BJ (cell line): ENCODE results near the gene KCNK1. TPM values are rescaled to one million over a fixed set of nuclear protein-coding genes. Genes with fewer than 3 reads are reported as not detected.

Experiments used
- CTCF ChIA-PET: fragments of 350-600 bp; formaldehyde crosslinking; extraction: SDS; loops from one replicate; lab custom pipeline; 2021; ENCODE audit warnings: antibody characterized with exemption, inconsistent platforms; lab: Yijun Ruan, JAX
- POLR2A ChIA-PET: fragments of 300-600 bp; sonication (Branson Sonifier 250); formaldehyde crosslinking; extraction: SDS; loops from one replicate; lab custom pipeline; 2021; ENCODE audit warnings: antibody characterized with exemption; lab: Charles Lee
- DNase-seq: peaks from one replicate; pipeline ENCODE4 v3.0.0-alpha.2; 2011; ENCODE audit warnings: low read depth
- H3K27me3 ChIP-seq: 2 replicates; pipeline ENCODE4 v1.6.0; 2011; ENCODE audit warnings: low read length; ENCODE audit not compliant: control insufficient read depth, insufficient read depth
- H3K36me3 ChIP-seq: 2 replicates; pipeline ENCODE4 v1.5.1; 2011; ENCODE audit warnings: low read length; ENCODE audit not compliant: control insufficient read depth, insufficient read depth
- H3K4me3 ChIP-seq: 2 replicates; pipeline ENCODE4 v1.5.1; 2011; ENCODE audit warnings: low read depth, mild to moderate bottlenecking, control low read depth, low read length
- CTCF ChIP-seq: IDR thresholded peaks from 2 replicates; pipeline ENCODE4 v1.5.1; 2011; ENCODE audit warnings: low read depth, mild to moderate bottlenecking, control low read depth, inconsistent platforms, low read length, moderate library complexity; ENCODE audit not compliant: insufficient read depth
- polyA plus RNA-seq: library from polyadenylated mRNA; depleted of rRNA; stranded (reverse); fragments of >200 nt; gene quantifications from 2 replicates; pipeline ENCODE4 v1.2.3, GENCODE V29; 2011

KCNK1 gene
- polyA plus RNA-seq, 1 experiment, result 3.0 TPM

GRCh38 chr1:233652526-233652925, 38.6 kb downstream of the KCNK1 start:
- no peaks in the 10 kb centered on the region for H3K27me3 ChIP-seq
- no peaks in the 10 kb centered on the region for H3K36me3 ChIP-seq
- POLR2A ChIA-PET, result no interaction called here
- CTCF ChIA-PET, result interaction anchor here (0.6 kb wide), 1 partner anchor 11 kb away, joined by 3 read pairs; no protein-coding TSS in a partner anchor
- no peak for DNase-seq
- no peak overlapping the region for H3K4me3 ChIP-seq
- TF ChIP-seq CTCF, result no peak

- no peak for DNase-seq
- CTCF ChIA-PET, result no interaction called here
- Histone ChIP-seq H3K27me3 (no peaks in the 10 kb centered on the region), H3K4me3 (no peak overlapping the region), H3K36me3 (no peaks in the 10 kb centered on the region)
- no peak for TF ChIP-seq CTCF
- POLR2A ChIA-PET, result no interaction called here
These were observed 40.9 kb downstream of the KCNK1 start for GRCh38 chr1:233654658-233655280.

DNA sequence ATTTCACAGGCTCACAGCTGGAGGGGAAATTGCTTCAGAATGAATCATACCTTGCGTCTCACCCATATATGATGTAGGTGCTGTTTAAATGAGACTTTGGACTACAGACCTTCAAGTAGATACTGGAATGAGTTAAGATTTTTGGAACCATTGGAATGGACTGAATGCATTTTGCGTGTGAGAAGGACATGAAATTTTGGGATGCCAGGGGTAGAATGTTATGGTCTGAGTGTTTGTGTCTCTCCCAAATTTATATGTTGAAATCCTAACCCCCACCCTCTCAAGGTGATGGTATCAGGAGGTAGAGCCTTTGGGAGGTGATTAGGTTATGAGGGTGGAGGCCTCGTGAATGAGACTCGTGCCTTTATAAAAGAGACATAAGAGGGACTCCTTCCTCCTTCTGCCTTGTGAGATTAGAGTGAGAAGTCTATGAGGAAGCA, 41.4 kb downstream of the KCNK1 start:
- Histone ChIP-seq H3K36me3 (no peaks in the 10 kb centered on the region), H3K4me3 (no peak overlapping the region), H3K27me3 (no peaks in the 10 kb centered on the region)
- POLR2A ChIA-PET, result no interaction called here
- no peak for TF ChIP-seq CTCF
- DNase-seq, result no peak
- CTCF ChIA-PET, result no interaction called here

- ChIA-PET CTCF (no interaction called here), POLR2A (no interaction called here)
- no peak overlapping the region for H3K4me3 ChIP-seq
- no peak for DNase-seq
- no peaks in the 10 kb centered on the region for H3K27me3 ChIP-seq
- no peaks in the 10 kb centered on the region for H3K36me3 ChIP-seq
- no peak for TF ChIP-seq CTCF
These were observed 42.2 kb downstream of the KCNK1 start for GRCh38 chr1:233656032-233656635.

DNA sequence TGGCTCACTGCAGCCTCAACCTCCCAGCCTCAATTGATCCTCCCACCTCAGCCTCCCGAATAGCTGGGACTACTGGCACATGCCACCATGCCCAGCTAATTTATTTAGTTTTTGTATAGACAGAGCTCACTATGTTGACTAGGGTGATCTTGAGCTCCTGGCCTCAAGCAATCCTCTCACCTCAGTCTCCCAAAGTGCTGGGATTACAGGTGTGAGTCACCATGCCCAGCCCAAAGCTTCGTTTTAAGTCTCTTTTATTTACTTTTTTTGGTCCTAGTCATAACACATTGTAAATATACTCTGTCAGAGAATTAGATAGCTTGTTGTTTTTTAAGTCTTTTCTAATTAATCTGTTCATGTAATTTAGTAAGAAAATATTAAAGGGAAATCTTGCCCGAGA, 42.8 kb downstream of the KCNK1 start:
- ChIA-PET CTCF (no interaction called here), POLR2A (no interaction called here)
- Histone ChIP-seq H3K27me3 (no peaks in the 10 kb centered on the region), H3K36me3 (no peaks in the 10 kb centered on the region), H3K4me3 (no peak overlapping the region)
- no peak for DNase-seq
- no peak for TF ChIP-seq CTCF
